Activated CD8-positive, alpha-beta T cell treated with anti-CD3 and anti-CD28 coated beads, Interleukin-2, amount 10 ng/mL, durations not matched to agents 7 days and 5 days (primary cell): Measurements from ENCODE around the gene ARR3. TPM values are rescaled to one million over a fixed set of nuclear protein-coding genes. Genes with fewer than 3 reads are reported as not detected.
"Not testable (repeated sequence)": the region's sequence is repeated elsewhere in the genome, so short reads cannot be mapped to it uniquely, and the experiment has no call there.

Experiments used
- ATAC-seq: fragments of 150-1000 bp; cut with Tn5 transposase; one replicate; pipeline ENCODE4 v1.10.0; 2021; ENCODE audit warnings: moderate library complexity
- CTCF ChIA-PET: fragments of 350-600 bp; sonication (Branson Sonifier 250); formaldehyde crosslinking; loops from one replicate; lab custom pipeline; 2021; ENCODE audit warnings: antibody characterized with exemption; lab: Charles Lee
- POLR2A ChIA-PET: fragments of 350-600 bp; sonication (Branson Sonifier 250); formaldehyde crosslinking; loops from one replicate; lab custom pipeline; 2021; ENCODE audit warnings: antibody characterized with exemption; lab: Charles Lee
- DNase-seq: peaks from one replicate; pipeline ENCODE4 v3.0.0-alpha.2; 2020
- H3K27ac Mint-ChIP-seq: one replicate; pipeline ENCODE4 v1.8.0; 2021; ENCODE audit warnings: mild to moderate bottlenecking, mixed read lengths
- H3K27me3 Mint-ChIP-seq: one replicate; pipeline ENCODE4 v1.8.0; 2021; ENCODE audit warnings: low read depth, mixed read lengths
- H3K36me3 Mint-ChIP-seq: one replicate; pipeline ENCODE4 v1.8.0; 2021; ENCODE audit warnings: low read depth, mixed read lengths
- H3K4me1 Mint-ChIP-seq: one replicate; pipeline ENCODE4 v1.8.0; 2021; ENCODE audit warnings: low read depth, mixed read lengths
- H3K4me3 Mint-ChIP-seq: one replicate; pipeline ENCODE4 v1.8.0; 2021; ENCODE audit warnings: mild to moderate bottlenecking, mixed read lengths
- H3K9me3 Mint-ChIP-seq: one replicate; pipeline ENCODE4 v1.8.0; 2022; ENCODE audit warnings: mixed read lengths; ENCODE audit not compliant: insufficient read depth
- total RNA-seq, 2 experiments: library from RNA; stranded (reverse); gene quantifications; one replicate each; pipeline ENCODE4 v1.2.3, GENCODE V29; 2021

The ARR3 gene
- total RNA-seq, 2 experiments from 2014 or later, result not detected

DNA sequence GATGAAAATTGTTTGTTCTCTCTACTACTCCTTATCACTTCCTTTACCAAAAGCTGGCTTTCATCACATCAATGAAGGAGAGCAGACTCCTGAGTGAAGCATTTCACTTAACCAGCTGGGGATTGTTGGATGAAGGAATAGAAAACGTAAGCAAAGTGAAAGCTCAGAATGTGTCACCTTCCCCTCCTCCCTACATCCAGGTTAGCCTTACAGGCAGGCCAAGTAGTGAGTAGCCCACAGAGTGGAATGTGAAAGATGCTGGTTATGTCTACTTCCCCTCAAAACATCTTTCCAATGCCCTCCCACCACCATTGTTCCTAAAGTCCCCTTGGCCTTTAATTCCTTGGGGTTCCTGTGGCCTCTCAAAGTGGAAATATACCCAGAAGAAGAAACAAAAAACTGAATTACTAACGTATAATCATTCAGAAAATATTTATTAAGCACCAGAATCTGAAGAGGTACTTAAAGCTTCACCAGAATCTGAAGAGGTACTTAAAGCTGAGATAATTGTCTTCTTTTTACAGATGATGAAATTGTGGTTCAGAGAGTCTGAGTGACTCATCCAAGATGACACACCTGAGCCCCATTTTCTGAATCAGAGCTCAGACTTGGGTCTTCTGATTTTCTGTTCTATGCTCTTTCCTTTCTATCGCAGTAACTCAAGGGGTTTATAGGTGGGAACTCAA lies 14.6 kb upstream of the ARR3 start:
- ATAC-seq (no peak), DNase-seq (no peak)
- Mint-ChIP-seq H3K9me3 (no peaks in the 10 kb centered on the region), H3K27me3 (no peaks in the 10 kb centered on the region), H3K27ac (no peak overlapping the region), H3K4me3 (no peak overlapping the region), H3K4me1 (peaks cover 8% of the 10 kb centered on the region), H3K36me3 (no peaks in the 10 kb centered on the region)
- POLR2A ChIA-PET, result no interaction called here
- CTCF ChIA-PET, result no interaction called here

DNA sequence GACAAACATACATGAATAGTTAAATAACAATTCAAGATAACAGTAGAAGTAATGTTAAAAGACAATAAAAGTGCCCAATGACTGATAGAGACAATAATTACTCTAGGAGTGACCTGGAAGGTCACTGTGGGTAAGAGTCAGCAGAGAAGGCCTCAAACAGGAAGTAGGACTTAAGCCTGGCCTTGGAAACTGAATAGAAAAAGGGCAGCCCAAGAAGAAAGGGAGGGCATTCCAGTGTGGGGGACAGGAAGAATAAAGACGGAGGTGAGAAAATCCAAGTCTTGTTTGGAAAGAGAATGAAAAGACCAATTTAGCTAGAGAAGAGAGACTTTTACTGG lies 14.1 kb upstream of the ARR3 start:
- Mint-ChIP-seq H3K27me3 (no peaks in the 10 kb centered on the region), H3K36me3 (no peaks in the 10 kb centered on the region), H3K4me3 (no peak overlapping the region), H3K4me1 (peaks cover 8% of the 10 kb centered on the region), H3K27ac (no peak overlapping the region), H3K9me3 (no peaks in the 10 kb centered on the region)
- CTCF ChIA-PET, result no interaction called here
- DNase-seq (no peak), ATAC-seq (no peak)
- POLR2A ChIA-PET, result no interaction called here

DNA sequence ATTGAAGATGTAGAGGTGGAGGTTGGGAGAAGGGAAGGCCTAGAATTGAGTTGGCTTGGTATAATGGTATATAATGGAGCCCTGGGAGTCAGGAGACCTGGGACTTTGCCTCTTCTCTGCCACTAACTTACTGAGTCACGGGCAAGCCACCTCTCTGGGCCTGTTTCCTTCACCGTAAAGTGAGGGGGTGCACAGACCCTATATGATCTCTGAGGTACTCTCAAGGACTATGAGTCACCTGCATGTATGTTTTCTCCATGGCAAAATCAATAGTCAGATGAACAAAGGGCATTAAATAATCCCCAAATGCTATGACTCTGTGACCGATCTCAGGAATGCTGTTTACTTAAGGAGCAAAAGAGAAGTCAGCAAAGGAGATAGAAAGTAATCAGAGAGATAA lies 13.2 kb upstream of the ARR3 start:
- ChIA-PET POLR2A (no interaction called here), CTCF (no interaction called here)
- H3K4me1 Mint-ChIP-seq, result peaks cover 8% of the 10 kb centered on the region
- no peaks in the 10 kb centered on the region for H3K36me3 Mint-ChIP-seq
- no peak overlapping the region for H3K27ac Mint-ChIP-seq
- H3K4me3 Mint-ChIP-seq, result no peak overlapping the region
- ATAC-seq (no peak), DNase-seq (no peak)
- H3K27me3 Mint-ChIP-seq, result no peaks in the 10 kb centered on the region
- H3K9me3 Mint-ChIP-seq, result no peaks in the 10 kb centered on the region

DNA sequence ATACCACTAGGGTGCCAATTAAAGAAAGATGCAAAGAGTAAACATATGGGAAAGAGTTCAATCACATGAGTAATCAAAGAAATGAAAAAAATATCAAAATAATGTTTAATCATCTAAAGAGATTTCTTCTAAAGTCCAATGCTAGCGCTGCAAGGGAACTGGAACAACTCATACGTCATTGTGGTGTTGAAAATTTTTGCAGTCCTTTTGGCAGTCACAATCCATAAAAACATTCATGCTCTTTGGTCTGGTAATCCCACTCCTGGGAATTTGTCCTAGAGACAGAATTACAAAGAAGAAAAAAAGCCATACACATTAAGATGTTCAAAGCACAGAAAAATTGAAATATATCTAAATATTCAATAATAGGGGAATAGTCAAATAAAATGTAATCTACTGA lies 12.7 kb upstream of the ARR3 start:
- no peaks in the 10 kb centered on the region for H3K9me3 Mint-ChIP-seq
- ChIA-PET POLR2A (no interaction called here), CTCF (no interaction called here)
- no peaks in the 10 kb centered on the region for H3K27me3 Mint-ChIP-seq
- H3K4me1 Mint-ChIP-seq, result peaks cover 8% of the 10 kb centered on the region
- no peaks in the 10 kb centered on the region for H3K36me3 Mint-ChIP-seq
- DNase-seq (no peak), ATAC-seq (no peak)
- H3K27ac Mint-ChIP-seq, result no peak overlapping the region
- no peak overlapping the region for H3K4me3 Mint-ChIP-seq

DNA sequence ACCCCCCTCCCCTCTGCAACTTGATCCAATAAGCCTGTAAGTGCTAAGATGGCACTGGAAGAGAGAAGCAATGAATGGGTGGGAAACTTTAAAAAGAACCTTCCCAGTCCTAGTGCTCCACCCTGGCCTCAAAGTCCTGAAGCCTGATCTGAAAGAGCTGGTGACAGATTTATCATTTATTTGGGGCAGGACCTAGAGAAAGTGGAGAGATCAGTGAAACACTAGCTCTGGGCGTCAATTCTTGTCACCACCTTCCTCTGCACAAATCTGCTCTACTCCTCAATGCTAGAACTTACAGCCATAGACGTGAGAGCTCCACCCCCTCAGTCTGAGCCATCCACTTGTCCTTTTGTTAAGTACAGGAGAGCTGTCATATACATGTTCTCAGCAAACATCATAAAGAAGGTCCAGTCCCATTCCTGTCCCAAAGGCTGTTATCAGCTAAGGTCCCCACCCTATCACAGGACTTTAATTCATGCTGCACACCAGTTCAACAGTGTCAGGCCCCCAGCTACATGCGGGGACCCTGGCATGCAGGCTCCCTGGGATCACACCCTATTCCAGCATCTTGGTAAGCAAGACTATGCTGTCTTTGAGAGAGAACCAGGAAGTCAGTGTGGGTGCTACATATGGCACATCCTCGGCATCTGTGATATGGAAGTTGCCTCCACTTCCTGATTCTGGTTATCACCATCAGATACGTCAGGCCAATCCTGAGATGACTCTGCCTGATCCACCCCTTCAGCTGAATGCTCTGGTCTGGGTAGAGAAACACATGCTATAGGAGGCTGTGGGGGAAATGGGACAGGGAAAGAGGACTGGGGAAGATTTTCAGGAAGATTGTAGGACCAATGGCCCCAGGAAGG lies 10.5 kb upstream of the ARR3 start:
- Mint-ChIP-seq H3K27ac (no peak overlapping the region), H3K4me3 (no peak overlapping the region), H3K9me3 (no peaks in the 10 kb centered on the region), H3K36me3 (no peaks in the 10 kb centered on the region), H3K4me1 (peaks cover 8% of the 10 kb centered on the region), H3K27me3 (no peaks in the 10 kb centered on the region)
- ATAC-seq (no peak), DNase-seq (no peak)
- ChIA-PET POLR2A (no interaction called here), CTCF (no interaction called here)

DNA sequence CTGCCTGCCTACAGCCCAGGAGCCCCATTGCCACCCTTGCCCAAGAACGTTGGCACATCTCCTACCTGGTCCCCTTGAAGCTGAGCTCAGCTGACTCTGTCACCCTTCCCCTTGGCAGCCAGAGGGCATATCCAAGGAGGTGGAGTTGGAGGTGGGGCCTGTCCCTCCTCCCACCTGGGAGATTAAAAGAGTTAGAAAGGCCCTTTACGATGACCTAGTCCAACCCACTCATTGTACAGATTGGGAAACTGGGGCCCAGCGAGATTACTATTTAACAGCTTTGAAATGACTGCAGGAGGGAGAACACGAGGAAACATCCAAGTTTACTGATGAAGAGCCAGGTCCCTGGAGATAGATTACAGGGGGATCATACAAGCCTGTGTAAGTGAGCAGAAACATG lies 8.0 kb upstream of the ARR3 start, which contains the start of gene P2RY4:
TSS of gene P2RY4 (minus strand) at position 101 of the 400 bp plus-strand sequence. CDS start 580 bp downstream, outside the sequence.
- ATAC-seq, result no peak
- ChIA-PET CTCF (no interaction called here), POLR2A (no interaction called here)
- Mint-ChIP-seq H3K4me1 (no peaks in the 10 kb centered on the region), H3K27me3 (peaks cover 2% of the 10 kb centered on the region), H3K27ac (no peak within 1 kb of the TSS), H3K4me3 (no peak within 1 kb of the TSS), H3K9me3 (no peaks in the 10 kb centered on the region), H3K36me3 (no peaks in the 10 kb centered on the region)
- DNase-seq, result no peak

DNA sequence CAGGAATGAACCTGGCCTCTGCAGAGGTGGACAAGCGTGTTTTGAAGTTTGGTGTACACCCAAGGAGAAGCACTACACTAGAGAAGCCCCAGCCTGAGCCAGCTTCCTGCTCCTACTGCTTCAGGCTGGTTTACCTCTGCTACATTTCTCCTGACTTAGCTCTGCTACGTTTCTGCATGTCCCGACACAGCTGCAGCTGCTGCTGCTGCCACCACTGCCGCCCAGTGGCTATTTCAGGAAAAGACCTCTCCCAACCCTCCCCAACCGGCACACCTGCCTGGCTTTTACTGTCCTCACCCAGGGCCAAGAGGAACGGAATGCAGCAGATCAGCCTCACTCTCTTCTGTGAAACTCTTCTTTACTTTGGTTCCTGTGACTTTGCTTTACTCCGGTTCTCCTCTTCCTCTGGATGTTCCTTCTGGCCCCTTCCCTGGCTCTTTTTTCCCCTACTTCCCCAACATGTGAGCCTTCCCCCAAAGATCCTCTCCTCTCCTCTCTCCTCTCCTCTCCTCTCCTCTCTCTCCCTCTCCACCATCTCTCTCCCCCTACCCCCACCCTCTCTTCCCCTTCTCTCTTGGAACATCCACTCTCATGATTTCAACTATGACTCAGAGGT lies 5.1 kb upstream of the ARR3 start:
- H3K9me3 Mint-ChIP-seq, result no peaks in the 10 kb centered on the region
- H3K4me1 Mint-ChIP-seq, result no peaks in the 10 kb centered on the region
- ATAC-seq (peak; percentile 65), DNase-seq (peak; percentile 50)
- ChIA-PET CTCF (interaction anchor here (1.0 kb wide), 1 partner anchor 66 kb away, joined by 3 read pairs; no protein-coding TSS in a partner anchor), POLR2A (no interaction called here)
- H3K36me3 Mint-ChIP-seq, result no peaks in the 10 kb centered on the region
- peaks cover 2% of the 10 kb centered on the region for H3K27me3 Mint-ChIP-seq
- no peak overlapping the region for H3K4me3 Mint-ChIP-seq
- H3K27ac Mint-ChIP-seq, result no peak overlapping the region

DNA sequence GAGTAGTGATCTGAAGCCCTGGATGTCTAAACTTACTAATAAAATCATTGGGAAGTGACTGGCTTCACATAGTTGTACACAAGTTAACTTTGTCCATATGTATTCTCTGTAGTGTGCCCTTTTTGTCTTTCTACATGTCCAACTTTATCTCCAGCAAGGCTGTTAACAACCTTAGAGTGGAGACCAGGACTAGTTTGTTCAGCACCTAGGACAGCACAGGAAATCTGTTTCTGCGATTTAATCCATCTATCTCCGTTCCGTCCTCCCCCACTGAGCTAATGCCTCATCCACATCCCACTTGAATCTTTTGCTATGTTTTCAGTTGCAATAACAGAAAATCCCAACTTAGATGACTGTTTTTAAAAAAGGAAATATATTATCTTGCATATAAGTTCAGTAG lies 3.4 kb upstream of the ARR3 start:
- ATAC-seq, result no peak
- CTCF ChIA-PET, result no interaction called here
- no peak for DNase-seq
- H3K27ac Mint-ChIP-seq, result no peak overlapping the region
- no peaks in the 10 kb centered on the region for H3K9me3 Mint-ChIP-seq
- H3K36me3 Mint-ChIP-seq, result no peaks in the 10 kb centered on the region
- peaks cover 2% of the 10 kb centered on the region for H3K27me3 Mint-ChIP-seq
- no peaks in the 10 kb centered on the region for H3K4me1 Mint-ChIP-seq
- no peak overlapping the region for H3K4me3 Mint-ChIP-seq
- POLR2A ChIA-PET, result no interaction called here

DNA sequence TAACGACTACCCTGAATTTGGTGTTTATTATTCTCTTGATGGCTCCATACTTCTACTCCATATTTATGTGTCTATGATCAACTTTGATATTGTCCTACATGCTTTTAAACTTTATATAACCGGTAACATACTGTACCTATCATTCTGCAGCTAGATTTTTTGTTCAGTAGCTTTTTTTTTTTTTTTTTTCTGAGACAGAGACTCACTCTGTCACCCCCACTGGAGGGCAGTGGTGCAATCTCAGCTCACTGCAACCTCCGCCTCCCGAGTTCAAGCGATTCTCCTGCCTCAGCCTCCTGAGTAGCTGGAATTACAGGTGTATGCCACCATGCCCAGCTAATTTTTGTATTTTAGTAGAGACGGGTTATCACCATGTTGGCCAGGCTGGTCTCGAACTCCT lies 5.9 kb downstream of the ARR3 start:
- DNase-seq, H3K27me3 Mint-ChIP-seq, H3K36me3 Mint-ChIP-seq, ATAC-seq, H3K9me3 Mint-ChIP-seq, H3K4me3 Mint-ChIP-seq, POLR2A ChIA-PET, CTCF ChIA-PET, H3K4me1 Mint-ChIP-seq, H3K27ac Mint-ChIP-seq: not testable (repeated sequence)

DNA sequence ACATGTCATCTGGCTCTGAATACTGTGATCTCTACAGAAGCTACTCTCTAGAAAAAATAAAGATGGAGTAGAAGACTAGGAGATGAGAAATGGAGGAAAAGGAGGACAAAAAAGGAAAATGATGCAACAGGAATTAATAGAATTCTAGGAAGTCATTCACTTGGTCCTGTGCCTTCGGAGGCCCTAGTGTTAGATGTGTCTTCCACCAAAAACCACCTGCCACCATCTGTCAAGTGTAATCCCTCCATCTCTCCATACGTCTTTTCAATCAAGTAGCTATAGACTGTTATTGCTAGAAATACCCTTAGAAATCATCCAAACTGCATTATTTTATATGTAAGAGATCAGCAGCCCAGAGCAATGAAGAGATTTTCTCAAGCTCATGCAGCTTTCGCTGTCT lies 10.9 kb downstream of the ARR3 start:
- no peaks in the 10 kb centered on the region for H3K4me1 Mint-ChIP-seq
- ChIA-PET CTCF (no interaction called here), POLR2A (no interaction called here)
- H3K9me3 Mint-ChIP-seq, result no peaks in the 10 kb centered on the region
- no peak overlapping the region for H3K27ac Mint-ChIP-seq
- no peaks in the 10 kb centered on the region for H3K27me3 Mint-ChIP-seq
- DNase-seq (no peak), ATAC-seq (no peak)
- H3K4me3 Mint-ChIP-seq, result no peak overlapping the region
- no peaks in the 10 kb centered on the region for H3K36me3 Mint-ChIP-seq

DNA sequence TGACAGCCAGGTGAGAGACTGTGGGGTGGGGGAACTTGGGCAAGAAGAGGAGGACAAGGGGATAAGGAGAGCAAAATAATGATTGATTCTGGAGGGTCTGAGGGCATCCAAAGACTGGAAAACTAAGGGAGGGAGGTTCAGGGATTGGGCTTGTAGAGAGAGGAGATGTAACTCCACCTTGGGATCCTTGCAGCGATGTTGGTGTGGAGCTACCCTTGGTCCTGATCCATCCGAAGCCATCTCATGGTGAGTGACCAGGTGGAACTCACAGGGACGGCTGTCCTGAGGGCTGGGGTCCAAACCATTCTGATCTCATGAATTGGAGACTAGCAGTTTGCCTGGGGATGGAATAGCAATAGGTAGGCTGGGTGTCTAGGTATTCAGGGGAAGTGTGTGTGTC lies 12.4 kb downstream of the ARR3 start:
- Mint-ChIP-seq H3K27me3 (no peaks in the 10 kb centered on the region), H3K9me3 (no peaks in the 10 kb centered on the region), H3K27ac (no peak overlapping the region), H3K4me3 (no peak overlapping the region), H3K4me1 (no peaks in the 10 kb centered on the region), H3K36me3 (peaks cover 2% of the 10 kb centered on the region)
- no peak for ATAC-seq
- ChIA-PET CTCF (no interaction called here), POLR2A (no interaction called here)
- DNase-seq, result no peak

DNA sequence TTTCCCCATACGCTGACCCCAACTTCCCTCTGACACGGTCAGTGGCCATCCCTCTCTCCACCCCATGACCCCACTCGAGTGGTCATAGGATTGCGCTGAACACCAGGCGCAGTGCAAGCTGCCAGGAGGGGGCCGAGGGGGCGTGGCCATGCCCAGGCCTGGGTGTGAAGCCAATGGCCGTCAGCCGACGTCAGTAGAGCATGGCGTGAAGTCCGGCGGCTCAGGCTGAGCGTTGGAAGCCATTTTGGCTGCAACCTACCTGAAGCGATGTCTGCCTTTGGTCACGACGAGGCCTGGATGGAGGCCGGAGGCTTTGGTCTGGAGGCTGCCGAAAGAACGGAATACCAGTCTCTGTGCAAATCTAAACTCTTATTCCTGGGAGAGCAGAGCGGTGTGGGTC lies 13.8 kb downstream of the ARR3 start, which contains the start of gene RAB41:
TSS of gene RAB41 (plus strand) at position 222 of the 400 bp plus-strand sequence. CDS start at position 268, 46 bp downstream.
- Mint-ChIP-seq H3K36me3 (peaks cover 13% of the 10 kb centered on the region), H3K27me3 (no peaks in the 10 kb centered on the region), H3K4me3 (no peak within 1 kb of the TSS), H3K4me1 (no peaks in the 10 kb centered on the region), H3K27ac (no peak within 1 kb of the TSS), H3K9me3 (no peaks in the 10 kb centered on the region)
- ATAC-seq (no peak), DNase-seq (no peak)
- ChIA-PET POLR2A (no interaction called here), CTCF (no interaction called here)
